Prostate gland (tissue), 2 donors: ENCODE measurements around the gene CASKIN1. TPM values are rescaled to one million over a fixed set of nuclear protein-coding genes. Genes with fewer than 3 reads are reported as not detected.

Source experiments
- DNase-seq: peaks from one replicate; pipeline ENCODE4 v3.0.0-alpha.2; 2019; ENCODE audit warnings: low spot score
- H3K27ac ChIP-seq, 2 donors: fragments of 200-600 bp; sonication (generic); 2 replicates each; pipeline ENCODE4 v1.5.1; 2017 to 2019
- H3K27me3 ChIP-seq: fragments of 200-600 bp; sonication (generic); replicated peaks from 2 replicates; pipeline ENCODE4 v1.5.1; 2019; ENCODE audit not compliant: insufficient read depth
- H3K36me3 ChIP-seq, 2 donors: fragments of 200-600 bp; sonication (generic); 1 replicate in 1 of 2; 2 replicates in 1 of 2; pipeline versions ENCODE4 v1.5.1 to v1.8.1; 2017 to 2019
- H3K4me1 ChIP-seq: fragments of 200-600 bp; sonication (generic); replicated peaks from 2 replicates; pipeline ENCODE4 v1.5.1; 2019
- H3K4me3 ChIP-seq, 2 donors: fragments of 200-600 bp; sonication (generic); 2 replicates each; pipeline ENCODE4 v1.5.1; 2017 to 2019
- H3K9me3 ChIP-seq: fragments of 200-600 bp; sonication (generic); 2 replicates; pipeline ENCODE4 v1.5.1; 2017
- POLR2A ChIP-seq: fragments of 450-650 bp; IDR thresholded peaks from one replicate; pipeline ENCODE4 v1.6.1; 2016; ENCODE audit warnings: antibody characterized with exemption, mild to moderate bottlenecking
- POLR2AphosphoS5 ChIP-seq: sonication (generic); formaldehyde crosslinking; IDR thresholded peaks from one replicate; pipeline ENCODE4 v1.6.1; 2017; ENCODE audit warnings: antibody characterized with exemption
- WGBS: methylation state at CpG from one replicate; pipeline ENCODE4 v1.1.5; 2018; 5-methylcytosine and 5-hydroxymethylcytosine counted together
- intact Hi-C: fragments of 100-400 bp; cut with DNase I; formaldehyde crosslinking; loops from one replicate; pipeline ENCODE4 v1.14.2; 2022
- total RNA-seq, 2 donors: library from RNA; depleted of rRNA; stranded (reverse); fragments of >200 nt; gene quantifications; one replicate each; pipeline ENCODE4 v1.1.0, GENCODE V29; 2016
- TF ChIP-seq, protein P1 (sequence below), 4 experiments: fragments of 200-600 bp in 2 of 4; fragments of 450-650 bp in 2 of 4; sonication (generic) in 2 of 4; IDR thresholded peaks; 1 replicate in 3 of 4; 2 replicates in 1 of 4; pipeline ENCODE4 v1.5.1; 2016 to 2019; ENCODE audit warnings: antibody characterized with exemption in 4 of 4, mild to moderate bottlenecking in 2 of 4, moderate library complexity in 2 of 4

The CASKIN1 gene
- total RNA-seq, 2 donors from 2014 or later: 0.77 to 5.3 TPM

DNA sequence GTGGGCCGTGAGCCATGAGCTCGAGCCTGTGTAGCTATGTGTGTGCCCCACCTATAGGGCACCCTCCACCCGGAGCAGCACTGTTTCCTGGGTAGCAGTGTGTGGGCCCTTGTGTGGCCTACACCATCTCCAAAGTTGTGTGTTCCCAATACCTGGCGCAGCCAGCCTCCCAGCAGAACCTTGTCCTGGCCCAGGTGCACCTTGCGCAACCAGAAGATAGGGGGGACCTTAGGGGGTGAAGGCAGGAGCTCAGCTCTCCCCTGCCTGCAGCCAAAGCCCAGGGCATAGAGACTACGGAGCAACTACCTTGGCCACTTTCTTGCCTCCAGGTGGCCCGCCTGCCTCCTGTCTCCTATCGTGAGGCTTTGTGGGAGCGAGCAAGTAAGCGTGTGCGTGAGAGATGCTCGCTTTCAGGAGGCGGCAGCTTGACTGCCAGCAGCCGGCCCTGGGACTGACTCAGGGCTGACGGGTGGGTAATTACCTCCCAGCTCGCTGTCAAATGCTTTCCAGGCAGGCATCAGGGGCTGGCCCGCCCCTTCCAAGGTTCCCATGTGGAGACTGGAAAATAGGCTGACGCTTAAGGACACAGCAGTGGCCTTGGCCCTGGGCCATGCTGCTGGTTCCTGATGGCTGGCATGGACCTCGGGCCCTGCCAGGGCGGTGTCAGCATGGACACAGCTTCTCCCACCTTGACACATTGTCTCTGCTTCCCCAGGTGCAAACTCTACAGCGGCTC, 21.8 kb downstream of the CASKIN1 start:
- intact Hi-C loops: no loop called here
- TF ChIP-seq, protein P1, sequence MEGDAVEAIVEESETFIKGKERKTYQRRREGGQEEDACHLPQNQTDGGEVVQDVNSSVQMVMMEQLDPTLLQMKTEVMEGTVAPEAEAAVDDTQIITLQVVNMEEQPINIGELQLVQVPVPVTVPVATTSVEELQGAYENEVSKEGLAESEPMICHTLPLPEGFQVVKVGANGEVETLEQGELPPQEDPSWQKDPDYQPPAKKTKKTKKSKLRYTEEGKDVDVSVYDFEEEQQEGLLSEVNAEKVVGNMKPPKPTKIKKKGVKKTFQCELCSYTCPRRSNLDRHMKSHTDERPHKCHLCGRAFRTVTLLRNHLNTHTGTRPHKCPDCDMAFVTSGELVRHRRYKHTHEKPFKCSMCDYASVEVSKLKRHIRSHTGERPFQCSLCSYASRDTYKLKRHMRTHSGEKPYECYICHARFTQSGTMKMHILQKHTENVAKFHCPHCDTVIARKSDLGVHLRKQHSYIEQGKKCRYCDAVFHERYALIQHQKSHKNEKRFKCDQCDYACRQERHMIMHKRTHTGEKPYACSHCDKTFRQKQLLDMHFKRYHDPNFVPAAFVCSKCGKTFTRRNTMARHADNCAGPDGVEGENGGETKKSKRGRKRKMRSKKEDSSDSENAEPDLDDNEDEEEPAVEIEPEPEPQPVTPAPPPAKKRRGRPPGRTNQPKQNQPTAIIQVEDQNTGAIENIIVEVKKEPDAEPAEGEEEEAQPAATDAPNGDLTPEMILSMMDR (IDR thresholded peaks at IDR 0.05): no peak
- no peak for TF ChIP-seq POLR2AphosphoS5
- TF ChIP-seq POLR2A: no peak
- no peak for DNase-seq
- WGBS: 92% methylated on average over 19 of the region's 21 CpGs
- Histone ChIP-seq H3K4me1 (no peaks in the 10 kb centered on the region), H3K27ac (no peak overlapping the region), H3K36me3 (peaks cover 7 to 14% of the 10 kb centered on the region in 2 donors), H3K27me3 (no peaks in the 10 kb centered on the region), H3K9me3 (no peaks in the 10 kb centered on the region), H3K4me3 (no peak overlapping the region)

DNA sequence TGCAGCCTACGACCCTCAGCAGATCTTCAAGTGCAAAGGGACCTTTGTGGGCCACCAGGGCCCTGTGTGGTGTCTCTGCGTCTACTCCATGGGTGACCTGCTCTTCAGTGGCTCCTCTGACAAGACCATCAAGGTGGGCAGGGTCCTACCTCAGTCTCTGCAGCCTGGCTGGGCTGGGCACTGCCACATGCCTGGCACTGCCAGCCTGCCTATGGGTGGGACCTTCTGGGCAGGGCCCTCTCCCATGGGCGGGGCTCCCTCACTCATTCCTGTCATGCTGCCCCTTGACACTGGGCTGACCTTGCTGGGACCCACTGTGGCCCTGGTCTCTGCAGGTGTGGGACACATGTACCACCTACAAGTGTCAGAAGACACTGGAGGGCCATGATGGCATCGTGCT, 22.5 kb downstream of the CASKIN1 start:
- Histone ChIP-seq H3K27me3 (no peaks in the 10 kb centered on the region), H3K27ac (no peak overlapping the region), H3K9me3 (no peaks in the 10 kb centered on the region), H3K36me3 (peaks cover 7 to 14% of the 10 kb centered on the region in 2 donors), H3K4me3 (no peak overlapping the region), H3K4me1 (no peaks in the 10 kb centered on the region)
- WGBS: 84% methylated on average over 4 of the region's 4 CpGs
- no peak for DNase-seq
- intact Hi-C loops: no loop called here
- TF ChIP-seq, protein P1 (IDR thresholded peaks at IDR 0.05): no peak
- TF ChIP-seq POLR2AphosphoS5: no peak
- TF ChIP-seq POLR2A: no peak

DNA sequence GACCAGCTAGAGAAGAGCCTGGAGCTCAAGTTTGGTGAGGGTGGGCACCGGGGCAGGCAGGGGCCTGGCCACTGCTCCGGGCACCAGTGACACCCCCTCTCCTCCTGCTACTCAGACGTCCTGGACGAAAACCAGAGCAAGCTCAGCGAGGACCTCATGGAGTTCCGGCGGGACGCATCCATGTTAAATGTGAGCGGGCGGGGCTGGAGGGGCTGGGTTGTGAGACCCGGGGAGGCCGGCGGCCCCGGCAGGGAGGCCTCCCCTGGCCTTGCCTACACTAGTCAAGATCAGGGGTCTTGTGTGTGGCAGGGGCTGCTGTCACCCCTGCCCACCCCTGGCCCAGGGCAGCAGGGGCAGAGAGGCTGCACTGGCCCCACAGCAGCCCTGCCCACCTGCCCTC, 23.0 kb downstream of the CASKIN1 start:
- no peak for DNase-seq
- TF ChIP-seq POLR2AphosphoS5 (no peak), POLR2A (no peak)
- TF ChIP-seq, protein P1 (IDR thresholded peaks at IDR 0.05): no peak
- no peak overlapping the region for H3K4me3 ChIP-seq
- no peak overlapping the region for H3K27ac ChIP-seq
- intact Hi-C loops: no loop called here
- H3K9me3 ChIP-seq: no peaks in the 10 kb centered on the region
- H3K4me1 ChIP-seq: no peaks in the 10 kb centered on the region
- 94% methylated on average over 14 of the region's 14 CpGs for whole genome bisulfite sequencing
- H3K27me3 ChIP-seq: no peaks in the 10 kb centered on the region
- H3K36me3 ChIP-seq: peaks cover 7 to 14% of the 10 kb centered on the region in 2 donors

DNA sequence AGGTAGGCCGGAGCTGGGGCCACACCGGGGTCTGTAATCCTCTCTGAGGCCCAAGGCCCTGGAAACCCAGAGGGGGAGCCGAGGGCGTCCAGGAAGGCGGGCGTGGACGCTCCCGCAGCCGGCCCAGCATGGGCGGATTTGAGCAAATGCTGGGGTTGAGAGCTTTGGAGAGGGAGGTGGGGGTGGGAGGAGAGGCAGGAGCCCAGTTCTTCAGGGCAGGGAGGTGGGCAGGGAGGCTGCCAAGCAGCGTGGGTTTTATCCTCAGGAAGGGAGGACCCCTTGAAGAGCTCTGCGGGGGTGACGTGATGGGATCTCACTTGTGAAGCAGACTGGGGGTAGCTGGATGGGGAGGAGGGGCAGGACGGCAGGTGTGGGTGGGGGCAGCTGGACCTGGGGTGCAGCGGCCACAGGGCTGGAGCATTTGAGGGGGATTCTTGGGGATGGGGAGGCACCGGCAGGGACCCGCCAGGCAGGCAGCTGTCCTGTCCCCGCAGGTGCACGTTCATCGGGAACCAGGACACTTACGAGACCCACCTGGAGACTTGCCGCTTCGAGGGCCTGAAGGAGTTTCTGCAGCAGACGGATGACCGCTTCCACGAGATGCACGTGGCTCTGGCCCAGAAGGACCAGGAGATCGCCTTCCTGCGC, 23.6 kb downstream of the CASKIN1 start:
- WGBS: 90% methylated on average over 29 of the region's 29 CpGs
- no peak for DNase-seq
- no peak overlapping the region for H3K27ac ChIP-seq
- TF ChIP-seq, protein P1 (IDR thresholded peaks at IDR 0.05): no peak
- TF ChIP-seq POLR2A (no peak), POLR2AphosphoS5 (no peak)
- peaks cover 7 to 18% of the 10 kb centered on the region in 2 donors for H3K36me3 ChIP-seq
- intact Hi-C loops: no loop called here
- no peaks in the 10 kb centered on the region for H3K9me3 ChIP-seq
- no peak overlapping the region for H3K4me3 ChIP-seq
- H3K27me3 ChIP-seq: no peaks in the 10 kb centered on the region
- no peaks in the 10 kb centered on the region for H3K4me1 ChIP-seq
